Upper lobe of left lung (tissue), 4 donors: ENCODE measurements around the gene CAMK1D.

ENCODE experiments used
- POLR2A ChIP-seq, 4 donors: fragments of 450-650 bp; IDR thresholded peaks; one replicate each; pipeline ENCODE4 v1.5.1; 2016 to 2017; ENCODE audit warnings: antibody characterized with exemption in 4 of 4, mild to moderate bottlenecking in 2 of 4
- TF ChIP-seq, protein P1 (sequence below), 6 experiments: fragments of 450-650 bp in 4 of 6; fragments of 200-600 bp in 2 of 6; sonication (generic) in 2 of 6; IDR thresholded peaks; one replicate each; pipeline ENCODE4 v1.5.1; 2016 to 2019; ENCODE audit warnings: antibody characterized with exemption in 6 of 6

DNA sequence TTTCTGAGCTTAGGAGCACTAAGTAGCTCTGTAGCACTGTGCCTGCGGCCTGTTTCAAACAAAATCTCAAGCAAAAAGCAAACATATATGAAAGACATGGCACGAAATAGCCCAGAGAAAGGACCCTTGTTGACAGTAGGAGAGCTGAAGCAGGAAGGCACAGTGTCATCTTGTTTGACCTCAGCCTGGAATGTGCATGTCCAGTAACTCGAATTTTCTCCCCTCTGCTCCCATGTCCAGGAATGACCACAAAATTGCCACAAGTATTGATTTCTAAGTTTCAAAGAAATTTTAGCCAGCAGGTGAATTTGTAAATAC is 351.2 kb downstream of the CAMK1D start:
- TF ChIP-seq, protein P1, sequence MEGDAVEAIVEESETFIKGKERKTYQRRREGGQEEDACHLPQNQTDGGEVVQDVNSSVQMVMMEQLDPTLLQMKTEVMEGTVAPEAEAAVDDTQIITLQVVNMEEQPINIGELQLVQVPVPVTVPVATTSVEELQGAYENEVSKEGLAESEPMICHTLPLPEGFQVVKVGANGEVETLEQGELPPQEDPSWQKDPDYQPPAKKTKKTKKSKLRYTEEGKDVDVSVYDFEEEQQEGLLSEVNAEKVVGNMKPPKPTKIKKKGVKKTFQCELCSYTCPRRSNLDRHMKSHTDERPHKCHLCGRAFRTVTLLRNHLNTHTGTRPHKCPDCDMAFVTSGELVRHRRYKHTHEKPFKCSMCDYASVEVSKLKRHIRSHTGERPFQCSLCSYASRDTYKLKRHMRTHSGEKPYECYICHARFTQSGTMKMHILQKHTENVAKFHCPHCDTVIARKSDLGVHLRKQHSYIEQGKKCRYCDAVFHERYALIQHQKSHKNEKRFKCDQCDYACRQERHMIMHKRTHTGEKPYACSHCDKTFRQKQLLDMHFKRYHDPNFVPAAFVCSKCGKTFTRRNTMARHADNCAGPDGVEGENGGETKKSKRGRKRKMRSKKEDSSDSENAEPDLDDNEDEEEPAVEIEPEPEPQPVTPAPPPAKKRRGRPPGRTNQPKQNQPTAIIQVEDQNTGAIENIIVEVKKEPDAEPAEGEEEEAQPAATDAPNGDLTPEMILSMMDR (IDR thresholded peaks at IDR 0.05) = no peak
- no peak for TF ChIP-seq POLR2A (IDR thresholded peaks at IDR 0.05)
